GM13976 (cell line): Measurements from ENCODE around the gene CT47B1.
"Not testable (repeated sequence)": the region's sequence is repeated elsewhere in the genome, so short reads cannot be mapped to it uniquely, and the experiment has no call there.

Source experiments
- DNase-seq: peaks from one replicate; pipeline ENCODE4 v3.0.0; 2012; ENCODE audit warnings: low spot score
- CTCF ChIP-seq: IDR thresholded peaks from 2 replicates; pipeline ENCODE4 v1.5.1; 2012; ENCODE audit warnings: borderline replicate concordance, mild to moderate bottlenecking; ENCODE audit not compliant: insufficient read depth; ENCODE audit errors: extremely low read depth, missing control alignments, control extremely low read depth
- in situ Hi-C: fragments of 300-500 bp; cut with MboI; formaldehyde crosslinking; loops from one replicate; pipeline ENCODE4 v1.12.0; 2022; ENCODE audit warnings: low sequenced_read_pairs, mixed read lengths, inconsistent platforms; ENCODE audit not compliant: unreplicated experiment

CT47B1 gene

DNA sequence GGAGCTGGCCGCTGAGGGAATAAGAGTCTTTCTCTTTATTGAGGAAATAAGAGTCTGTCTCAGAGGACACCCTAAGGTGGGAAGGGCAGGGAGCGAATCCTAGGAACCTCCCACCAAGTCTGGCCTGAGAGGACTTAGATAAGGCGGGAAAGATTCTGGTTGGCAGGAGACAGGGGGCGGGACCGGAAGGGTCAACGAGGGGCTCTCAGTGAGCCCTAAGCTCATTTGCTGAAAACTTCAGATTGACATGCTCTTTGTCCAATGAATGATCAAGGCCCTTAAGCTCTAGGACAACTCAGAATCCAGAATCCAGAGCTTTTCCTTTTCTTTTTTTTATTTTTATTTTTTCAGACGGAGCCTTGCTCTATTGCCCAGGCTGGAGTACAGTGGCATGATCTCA, at the start of gene CT47B1:
Gene CT47B1, minus strand, starts transcription at position 101 of the 400 bp plus-strand sequence. CDS start 196 bp downstream, outside the sequence.
- in situ Hi-C loops, DNase-seq: not testable (repeated sequence)

- in situ Hi-C loops, result no loop called here
- TF ChIP-seq CTCF, result no peak
- DNase-seq, result no peak
Observed at GRCh38 chrX:120874678-120875557, 748 bp downstream of the CT47B1 start.

GRCh38 chrX:120857240-120857639, 18.4 kb downstream of the CT47B1 start:
- in situ Hi-C loops, result no loop called here
- no peak for TF ChIP-seq CTCF
- DNase-seq, result no peak

DNA sequence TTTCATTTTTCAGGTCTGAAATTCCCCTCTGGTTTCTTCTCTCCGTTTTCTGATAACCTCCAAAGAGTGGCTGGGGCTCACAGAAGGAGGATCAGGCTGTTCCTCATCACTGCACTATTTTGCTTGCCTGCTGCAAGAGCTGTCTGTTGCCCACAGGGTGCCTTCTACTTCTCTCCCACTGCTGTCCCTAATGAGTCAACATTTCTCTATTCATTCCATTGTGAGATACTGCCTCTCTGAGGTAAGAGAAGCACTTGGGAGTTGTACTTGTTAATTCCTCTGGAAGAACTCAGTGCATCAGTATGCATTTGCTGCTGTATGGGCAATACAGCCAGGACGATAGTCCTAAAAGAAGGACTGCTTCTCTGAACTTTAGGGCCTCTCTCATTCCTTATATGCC, 34.8 kb downstream of the CT47B1 start:
- in situ Hi-C loops, result no loop called here
- TF ChIP-seq CTCF, result no peak
- no peak for DNase-seq

GRCh38 chrX:120839491-120839890, 36.2 kb downstream of the CT47B1 start:
- TF ChIP-seq CTCF, result no peak
- DNase-seq, result no peak
- in situ Hi-C loops, result no loop called here

GRCh38 chrX:120827213-120827612, 48.5 kb downstream of the CT47B1 start:
- in situ Hi-C loops, DNase-seq: not testable (repeated sequence)

GRCh38 chrX:120825146-120825545, 50.5 kb downstream of the CT47B1 start:
- in situ Hi-C loops, result no loop called here
- no peak for DNase-seq
- TF ChIP-seq CTCF, result no peak

DNA sequence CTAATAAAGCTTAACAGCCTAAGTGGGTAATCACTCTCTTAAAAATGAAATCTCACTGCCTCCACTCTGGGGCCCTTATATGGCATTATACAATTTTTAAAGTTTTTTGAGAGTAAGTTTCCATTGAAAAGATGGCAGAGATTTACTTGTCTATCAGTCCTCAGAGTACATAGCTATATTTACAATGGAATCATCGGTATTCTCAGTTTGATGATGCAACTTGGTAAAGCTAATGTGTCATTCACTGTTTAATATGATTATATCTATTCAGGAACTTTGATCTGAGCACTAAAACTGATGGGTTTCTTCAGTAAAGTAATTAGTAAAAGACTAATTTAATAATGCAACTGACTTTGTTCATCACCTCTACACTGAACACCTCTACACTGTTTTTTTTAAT, 51.6 kb downstream of the CT47B1 start:
- in situ Hi-C loops, result no loop called here
- no peak for TF ChIP-seq CTCF
- DNase-seq, result no peak
